Progenitor cell of endocrine pancreas (in vitro differentiated cells): ENCODE measurements around the gene MEIS2. TPM values are rescaled to one million over a fixed set of nuclear protein-coding genes. Genes with fewer than 3 reads are reported as not detected.

Source experiments
- DNase-seq: peaks from one replicate; pipeline ENCODE4 v3.0.0; 2021; ENCODE audit warnings: low spot score; ENCODE audit not compliant: unreplicated experiment
- H3K27ac Mint-ChIP-seq: 2 replicates; pipeline ENCODE4 v1.8.0; 2021; ENCODE audit warnings: mild to moderate bottlenecking, moderate library complexity, mixed read lengths
- H3K27me3 Mint-ChIP-seq: 2 replicates; pipeline ENCODE4 v1.8.0; 2021; ENCODE audit warnings: mixed read lengths
- H3K36me3 Mint-ChIP-seq: 2 replicates; pipeline ENCODE4 v1.8.0; 2022; ENCODE audit warnings: mixed read lengths; ENCODE audit not compliant: insufficient read depth
- H3K4me1 Mint-ChIP-seq: 2 replicates; pipeline ENCODE4 v1.8.0; 2021; ENCODE audit warnings: low read depth, mixed read lengths
- H3K4me3 Mint-ChIP-seq: 2 replicates; pipeline ENCODE4 v1.8.0; 2021; ENCODE audit warnings: low read depth, mild to moderate bottlenecking, moderate library complexity, mixed read lengths
- H3K9me3 Mint-ChIP-seq: 2 replicates; pipeline ENCODE4 v1.8.0; 2021; ENCODE audit warnings: low read depth, mixed read lengths
- total RNA-seq: library from RNA; stranded (reverse); gene quantifications from 2 replicates; pipeline ENCODE4 v1.2.1, GENCODE V29; 2021
- TF ChIP-seq, protein P1 (sequence below): fragments of 200-600 bp; sonication (generic); IDR thresholded peaks from one replicate; pipeline ENCODE4 v1.5.0; 2021; ENCODE audit warnings: antibody characterized with exemption, mild to moderate bottlenecking; ENCODE audit not compliant: unreplicated experiment

MEIS2 gene
- total RNA-seq, 1 donor from 2014 or later: 133 TPM

- Mint-ChIP-seq H3K36me3 (peaks cover 52% of the 10 kb centered on the region), H3K9me3 (peaks cover 2% of the 10 kb centered on the region), H3K27me3 (no peaks in the 10 kb centered on the region), H3K4me1 (peaks cover 18% of the 10 kb centered on the region), H3K4me3 (no peak overlapping the region), H3K27ac (peak overlapping the region; percentile 78)
- TF ChIP-seq, protein P1, sequence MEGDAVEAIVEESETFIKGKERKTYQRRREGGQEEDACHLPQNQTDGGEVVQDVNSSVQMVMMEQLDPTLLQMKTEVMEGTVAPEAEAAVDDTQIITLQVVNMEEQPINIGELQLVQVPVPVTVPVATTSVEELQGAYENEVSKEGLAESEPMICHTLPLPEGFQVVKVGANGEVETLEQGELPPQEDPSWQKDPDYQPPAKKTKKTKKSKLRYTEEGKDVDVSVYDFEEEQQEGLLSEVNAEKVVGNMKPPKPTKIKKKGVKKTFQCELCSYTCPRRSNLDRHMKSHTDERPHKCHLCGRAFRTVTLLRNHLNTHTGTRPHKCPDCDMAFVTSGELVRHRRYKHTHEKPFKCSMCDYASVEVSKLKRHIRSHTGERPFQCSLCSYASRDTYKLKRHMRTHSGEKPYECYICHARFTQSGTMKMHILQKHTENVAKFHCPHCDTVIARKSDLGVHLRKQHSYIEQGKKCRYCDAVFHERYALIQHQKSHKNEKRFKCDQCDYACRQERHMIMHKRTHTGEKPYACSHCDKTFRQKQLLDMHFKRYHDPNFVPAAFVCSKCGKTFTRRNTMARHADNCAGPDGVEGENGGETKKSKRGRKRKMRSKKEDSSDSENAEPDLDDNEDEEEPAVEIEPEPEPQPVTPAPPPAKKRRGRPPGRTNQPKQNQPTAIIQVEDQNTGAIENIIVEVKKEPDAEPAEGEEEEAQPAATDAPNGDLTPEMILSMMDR: no peak
- no peak for DNase-seq
Observed at GRCh38 chr15:36925653-36926426, 174.5 kb downstream of the MEIS2 start.

- TF ChIP-seq, protein P1: no peak
- Mint-ChIP-seq H3K27ac (peak overlapping the region; percentile 12), H3K36me3 (peaks cover 48% of the 10 kb centered on the region)
Observed at GRCh38 chr15:36925049-36925448, 175.3 kb downstream of the MEIS2 start.

DNA sequence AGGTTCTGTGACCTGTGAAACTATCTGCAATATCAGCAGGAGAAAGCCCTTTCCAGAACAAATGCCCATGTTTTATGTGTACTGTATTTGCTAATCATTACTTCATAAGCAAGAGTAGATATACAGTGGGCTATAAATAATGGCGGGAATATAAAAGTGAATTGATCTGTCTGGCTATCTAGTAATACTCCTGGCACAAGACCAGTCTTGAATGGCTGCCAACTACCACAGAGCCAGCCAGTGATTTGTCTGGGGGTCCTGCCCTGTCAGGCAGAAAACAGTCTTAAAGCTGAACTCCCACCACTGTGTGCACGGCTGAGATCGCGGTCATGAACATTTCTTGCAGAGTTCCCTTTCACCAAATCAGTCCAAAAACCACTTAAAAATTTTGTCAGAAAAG, 176.3 kb downstream of the MEIS2 start:
- Mint-ChIP-seq H3K9me3 (no peaks in the 10 kb centered on the region), H3K4me1 (peaks cover 18% of the 10 kb centered on the region), H3K27me3 (no peaks in the 10 kb centered on the region), H3K4me3 (no peak overlapping the region), H3K36me3 (peaks cover 44% of the 10 kb centered on the region), H3K27ac (no peak overlapping the region)
- TF ChIP-seq, protein P1: no peak
- no peak for DNase-seq

More at GRCh38 chr15:36925049-36925448, 175.3 kb downstream of the MEIS2 start:
- Mint-ChIP-seq H3K4me1 (peaks cover 18% of the 10 kb centered on the region), H3K27me3 (no peaks in the 10 kb centered on the region), H3K9me3 (no peaks in the 10 kb centered on the region), H3K4me3 (no peak overlapping the region)
- DNase-seq: no peak

DNA sequence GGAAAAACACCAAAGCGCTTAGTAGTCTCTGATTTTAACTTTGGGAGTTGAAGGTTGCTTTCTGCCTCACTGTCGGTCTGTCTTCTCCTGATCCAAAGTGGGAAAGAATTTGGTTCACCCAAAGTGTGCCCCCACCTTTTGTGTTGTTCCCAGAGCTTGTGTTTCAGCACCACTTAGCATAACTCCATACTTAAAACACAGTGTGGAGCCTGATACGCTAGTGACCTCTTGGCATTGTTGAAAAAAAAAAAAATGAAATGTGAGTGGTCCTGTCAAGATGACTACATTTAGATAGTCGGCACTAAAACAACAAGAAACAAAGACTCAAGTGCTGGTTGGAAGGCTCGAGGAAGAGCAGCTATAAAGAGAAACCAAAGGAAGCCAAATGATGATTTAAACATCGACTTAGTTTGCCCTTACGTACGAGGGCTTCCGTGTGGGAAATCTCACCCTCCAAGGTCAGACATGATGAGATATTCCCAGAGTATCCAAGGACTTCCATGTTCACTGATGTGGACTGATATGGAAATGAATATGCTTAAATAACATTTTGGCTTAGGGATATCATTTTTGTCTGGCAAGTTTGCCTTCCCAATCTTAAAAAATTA, 178.8 kb downstream of the MEIS2 start:
- H3K4me3 Mint-ChIP-seq: no peak overlapping the region
- H3K27ac Mint-ChIP-seq: peak overlapping the region; percentile 70
- no peaks in the 10 kb centered on the region for H3K27me3 Mint-ChIP-seq
- TF ChIP-seq, protein P1: no peak
- no peaks in the 10 kb centered on the region for H3K9me3 Mint-ChIP-seq
- H3K36me3 Mint-ChIP-seq: peaks cover 44% of the 10 kb centered on the region
- no peak for DNase-seq
- H3K4me1 Mint-ChIP-seq: peaks cover 19% of the 10 kb centered on the region

DNA sequence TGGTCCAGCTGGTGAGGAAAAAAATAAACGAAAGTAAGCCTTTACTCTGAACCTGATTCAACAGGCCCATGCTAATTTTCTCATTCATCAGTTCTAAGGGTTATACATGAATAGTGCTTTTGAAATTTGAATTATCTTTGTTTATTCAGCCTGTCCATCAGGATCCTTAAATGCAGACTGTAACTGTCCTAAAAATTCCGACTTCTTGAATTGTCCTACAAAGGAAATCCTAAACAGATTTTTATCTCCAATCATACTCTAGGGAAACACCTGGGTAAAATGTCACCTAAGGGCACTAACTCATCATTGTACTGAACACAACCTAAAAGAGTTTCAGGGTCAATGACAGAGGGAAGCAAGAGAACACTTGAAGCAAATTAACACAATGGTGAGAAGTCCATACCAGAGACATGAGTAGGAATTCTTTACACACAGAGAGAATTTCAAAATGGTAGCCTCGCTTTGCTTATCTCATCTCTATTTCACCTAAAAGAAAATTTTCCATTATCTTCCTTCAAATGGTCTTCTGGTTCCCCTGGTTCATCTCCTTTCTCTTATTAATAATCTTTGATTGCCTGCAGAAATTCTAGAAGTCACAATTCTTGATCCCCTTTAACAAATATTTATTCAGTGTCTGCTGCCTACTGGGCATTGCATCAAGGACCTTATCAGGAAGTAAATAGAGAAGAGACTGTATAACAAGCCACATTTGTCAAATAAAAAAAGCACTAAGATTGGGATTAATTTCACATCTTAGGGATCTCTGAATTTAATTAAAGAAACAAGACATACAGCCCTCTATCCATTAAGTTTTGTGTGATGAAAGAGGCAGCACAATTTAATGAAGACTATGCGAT, 182.7 kb downstream of the MEIS2 start:
- H3K4me3 Mint-ChIP-seq: no peak overlapping the region

More for the DNA sequence above, 182.7 kb downstream of the MEIS2 start:
- peaks cover 43% of the 10 kb centered on the region for H3K36me3 Mint-ChIP-seq
- no peak overlapping the region for H3K27ac Mint-ChIP-seq
- DNase-seq: no peak
- peaks cover 29% of the 10 kb centered on the region for H3K4me1 Mint-ChIP-seq
- no peaks in the 10 kb centered on the region for H3K9me3 Mint-ChIP-seq
- no peaks in the 10 kb centered on the region for H3K27me3 Mint-ChIP-seq
- TF ChIP-seq, protein P1: no peak
